ENCODE data around the gene C3orf52. TPM values are rescaled to one million over a fixed set of nuclear protein-coding genes. Genes with fewer than 3 reads are reported as not detected.
"Not testable (repeated sequence)": the region's sequence is repeated elsewhere in the genome, so short reads cannot be mapped to it uniquely, and the experiment has no call there.

Gene C3orf52, protein sequence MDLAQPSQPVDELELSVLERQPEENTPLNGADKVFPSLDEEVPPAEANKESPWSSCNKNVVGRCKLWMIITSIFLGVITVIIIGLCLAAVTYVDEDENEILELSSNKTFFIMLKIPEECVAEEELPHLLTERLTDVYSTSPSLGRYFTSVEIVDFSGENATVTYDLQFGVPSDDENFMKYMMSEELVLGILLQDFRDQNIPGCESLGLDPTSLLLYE
- 2.0 and 3.0 TPM in 2 replicates for total RNA-seq (2014; rRNA removed; shearing (Covaris generic))

DNA sequence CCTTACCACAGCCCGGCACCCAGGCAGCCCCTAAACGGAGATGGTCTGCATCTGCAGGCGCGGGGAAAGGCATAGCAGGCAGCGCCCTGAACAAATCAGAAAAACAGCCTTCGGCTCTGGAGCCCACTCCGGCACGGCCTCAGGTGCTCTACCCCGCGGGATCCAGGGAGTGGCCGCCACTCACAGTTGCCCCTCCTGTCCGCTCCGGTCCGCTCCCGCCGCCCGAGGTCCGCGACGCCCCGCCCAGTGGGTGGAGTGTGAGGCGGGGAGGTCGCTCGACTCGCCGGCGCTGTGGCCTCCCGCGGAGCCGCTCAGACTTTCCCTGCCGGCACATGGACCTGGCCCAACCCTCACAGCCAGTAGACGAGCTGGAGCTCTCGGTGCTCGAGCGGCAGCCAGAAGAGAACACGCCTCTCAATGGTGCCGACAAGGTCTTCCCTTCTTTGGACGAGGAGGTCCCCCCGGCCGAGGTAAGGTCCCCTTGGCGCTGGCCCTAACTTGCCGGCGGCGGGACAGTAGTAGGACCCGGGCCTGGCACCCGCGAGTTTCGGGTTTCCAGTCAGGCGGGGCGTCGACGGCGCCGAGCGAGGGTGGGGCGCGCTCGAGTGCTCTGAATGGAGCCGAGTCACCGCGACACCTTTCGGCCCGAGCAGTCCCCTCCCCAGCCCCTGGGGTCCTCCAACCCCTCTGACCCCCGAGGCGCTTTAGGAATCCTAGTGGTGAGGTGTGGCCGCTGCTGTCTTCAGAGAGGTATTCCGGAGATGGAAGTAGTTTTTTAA, at the start of gene C3orf52:
Gene C3orf52, plus strand, starts transcription at position 314 of the 779 bp plus-strand sequence. Its CDS starts 19 bp downstream, at position 333.
- DNase-seq (ENCODE audit: low spot score) = peak; percentile 77

DNA sequence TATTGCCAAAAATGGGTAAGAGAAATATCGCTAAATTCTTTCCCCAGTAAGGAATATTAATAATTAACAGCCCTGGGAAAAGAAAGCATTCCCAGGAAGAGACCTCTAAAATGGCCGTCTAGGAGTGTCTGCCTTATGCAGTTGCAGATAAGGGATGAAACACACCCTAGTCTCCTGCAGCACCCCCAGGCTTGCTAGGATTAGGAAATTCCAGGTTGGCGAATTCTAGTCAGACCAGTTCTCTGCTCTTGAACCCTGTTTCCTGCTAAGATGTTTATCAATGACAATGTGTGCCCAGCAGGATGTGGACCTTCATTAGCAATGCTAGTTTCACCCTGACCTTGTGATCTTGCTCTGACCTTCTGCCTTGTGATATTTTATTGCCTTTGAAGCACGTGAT, 49.0 kb upstream of the C3orf52 start:
- not testable (repeated sequence) for DNase-seq (ENCODE audit: low spot score)

DNA sequence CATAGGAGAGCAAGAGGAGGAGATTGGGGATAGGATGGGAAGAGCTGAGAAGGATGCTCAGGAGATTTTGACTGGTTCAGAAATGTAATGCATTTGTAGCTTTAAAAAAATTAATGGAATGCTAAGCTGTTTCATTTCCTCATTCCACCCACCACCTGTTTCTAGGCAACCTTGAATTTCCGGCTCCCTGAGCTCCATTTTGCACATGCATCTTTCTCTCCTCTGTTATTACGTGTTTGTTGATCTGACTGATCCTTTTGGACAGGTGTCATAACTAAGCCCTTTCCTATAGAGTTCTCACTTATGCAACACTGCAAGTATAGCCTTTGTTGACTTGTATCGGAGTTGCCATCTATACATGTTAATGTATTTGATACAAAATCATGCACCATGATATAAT, 47.3 kb upstream of the C3orf52 start:
- no peak for DNase-seq (ENCODE audit: low spot score)

DNA sequence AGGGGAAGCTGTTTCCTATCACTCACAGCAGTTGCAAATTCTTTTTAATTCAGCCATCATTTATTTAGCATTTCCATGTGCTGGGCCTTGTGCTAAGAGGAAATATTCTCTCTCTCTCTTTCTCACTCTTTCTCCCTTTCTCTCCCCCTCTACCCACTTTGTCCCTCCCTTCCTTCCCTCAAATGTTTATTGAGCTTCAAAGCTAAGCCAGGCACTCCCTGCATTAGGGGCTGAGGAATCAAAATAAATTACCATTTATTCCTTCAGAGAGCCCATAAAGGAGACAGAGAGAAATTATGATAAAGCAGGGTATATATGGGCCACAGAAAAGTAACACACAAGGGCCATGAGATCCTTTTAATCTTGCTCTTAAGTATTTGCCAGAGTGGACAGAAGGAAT, 44.9 kb upstream of the C3orf52 start:
- no peak for DNase-seq (ENCODE audit: low spot score)

DNA sequence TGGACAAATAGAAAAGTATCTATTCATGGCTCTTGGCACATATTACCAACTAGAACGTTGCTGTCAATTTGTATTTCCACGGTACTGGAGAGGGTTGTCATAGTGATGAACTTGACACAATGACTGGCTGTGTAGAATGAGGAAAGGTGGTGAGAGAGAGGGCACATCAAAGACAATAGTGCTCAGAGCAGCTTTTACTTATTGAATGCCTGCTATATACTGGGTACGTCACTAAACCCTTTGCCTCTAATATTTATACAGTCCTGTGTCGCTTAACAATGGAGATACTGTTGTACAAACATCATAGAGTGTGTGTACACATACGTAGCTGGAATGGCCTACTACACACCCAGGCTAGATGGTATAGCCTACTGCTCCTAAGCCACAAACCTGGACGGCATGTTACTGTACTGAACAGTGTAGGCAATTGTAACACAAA, 43.3 kb upstream of the C3orf52 start:
- DNase-seq (ENCODE audit: low spot score) = no peak

DNA sequence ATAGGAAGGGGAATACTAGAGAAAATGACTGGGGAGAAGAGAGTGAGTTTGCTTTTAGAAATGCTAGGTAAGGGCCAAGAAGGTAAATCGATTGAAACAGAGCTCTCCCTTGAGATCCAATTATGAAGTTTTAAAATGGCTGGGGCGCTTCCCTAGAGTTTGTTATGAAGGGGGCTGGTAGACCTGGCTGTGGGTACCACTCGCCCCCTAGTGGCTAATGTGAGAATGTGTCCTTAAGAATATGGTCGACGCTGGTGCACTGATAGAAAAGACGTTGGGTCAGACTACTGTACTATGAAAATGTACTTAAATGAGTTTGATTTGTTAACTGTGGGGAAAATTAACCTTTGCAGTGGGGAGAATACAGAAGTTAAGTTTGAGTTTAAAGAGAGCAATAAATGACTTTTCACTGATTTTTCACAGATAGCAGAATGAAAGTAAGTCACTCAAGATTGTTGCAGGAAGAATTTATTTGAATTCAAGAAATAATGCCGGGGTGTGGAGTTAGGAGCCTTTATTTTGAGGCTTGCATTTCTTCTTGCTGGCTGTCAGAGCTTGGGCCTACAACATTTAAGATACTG, 42.5 kb upstream of the C3orf52 start:
- DNase-seq (ENCODE audit: low spot score) = peak; percentile 75

DNA sequence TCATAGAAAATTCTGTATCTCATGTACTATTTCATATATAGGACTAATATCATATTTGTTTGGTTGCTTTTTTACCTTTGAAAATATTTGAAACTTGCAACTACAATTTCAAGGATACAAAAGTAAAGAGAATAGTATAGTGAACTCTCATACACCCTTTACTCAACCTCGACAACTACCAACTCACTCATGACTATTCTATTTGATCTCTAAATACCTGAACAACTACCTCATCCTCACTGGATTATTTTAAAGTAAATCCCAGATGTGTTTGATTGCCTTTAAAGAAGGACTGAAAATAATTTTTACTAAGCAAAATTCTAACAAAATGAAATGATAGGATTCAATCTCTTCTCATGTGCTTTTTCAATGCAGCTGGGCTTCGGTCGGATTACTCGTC, 39.6 kb upstream of the C3orf52 start:
- no peak for DNase-seq (ENCODE audit: low spot score)

DNA sequence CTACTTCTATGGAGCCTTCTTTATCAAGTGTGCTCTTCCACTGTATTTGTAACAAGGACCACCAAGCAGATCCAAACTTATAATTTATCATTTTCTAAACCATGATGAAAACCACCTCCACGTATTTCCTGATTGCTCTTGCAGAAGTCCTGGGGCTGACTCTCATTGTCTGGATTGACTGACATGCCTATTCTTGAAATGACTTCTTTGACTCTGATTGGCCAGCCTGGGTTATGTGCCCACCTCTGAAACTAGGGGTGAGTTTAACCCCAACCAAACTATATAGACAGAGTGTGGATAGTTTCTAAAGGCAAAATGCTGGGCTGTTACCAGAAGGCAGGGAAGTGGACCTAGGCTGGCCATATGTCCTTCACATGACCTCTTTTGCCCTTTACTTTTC, 38.9 kb upstream of the C3orf52 start:
- DNase-seq (ENCODE audit: low spot score) = no peak

DNA sequence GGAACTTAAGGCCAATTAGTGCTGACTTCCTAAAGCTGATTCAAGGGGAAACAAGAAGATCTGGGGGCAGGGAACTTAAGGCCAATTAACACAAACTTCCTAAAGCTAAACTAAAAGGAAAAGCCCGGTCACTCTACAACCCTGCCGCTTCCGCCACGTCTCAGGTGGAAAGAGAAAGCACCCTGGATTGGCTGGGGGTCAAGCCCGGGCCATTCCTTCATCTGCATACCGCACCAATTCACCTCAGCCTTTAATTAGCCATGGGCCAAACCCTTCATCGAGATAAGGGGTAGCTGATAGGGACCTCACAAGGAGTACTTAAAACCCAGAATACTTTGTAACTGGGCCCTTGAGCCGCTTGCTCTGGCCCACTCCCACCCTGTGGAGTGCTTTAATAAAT, 37.3 kb upstream of the C3orf52 start:
- no peak for DNase-seq (ENCODE audit: low spot score)

DNA sequence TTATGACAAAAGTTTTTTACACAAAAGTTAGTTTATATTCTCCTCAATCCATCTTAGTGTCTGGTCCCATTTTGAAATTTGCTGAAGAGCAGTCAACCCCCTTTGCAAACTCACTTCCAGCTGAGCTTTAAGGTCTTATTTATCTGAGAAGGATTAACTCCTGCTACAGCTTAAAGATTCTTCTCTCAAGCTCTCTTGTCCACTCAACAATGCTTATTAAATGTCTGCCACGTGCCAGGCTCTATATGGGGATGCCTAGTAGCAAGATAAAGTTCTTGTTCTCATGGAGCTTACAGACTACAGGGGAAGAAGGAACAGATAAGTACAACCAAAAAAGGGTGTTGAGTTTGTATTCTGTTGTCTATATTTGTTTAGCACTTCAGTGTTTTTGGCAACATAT, 33.0 kb upstream of the C3orf52 start:
- no peak for DNase-seq (ENCODE audit: low spot score)

DNA sequence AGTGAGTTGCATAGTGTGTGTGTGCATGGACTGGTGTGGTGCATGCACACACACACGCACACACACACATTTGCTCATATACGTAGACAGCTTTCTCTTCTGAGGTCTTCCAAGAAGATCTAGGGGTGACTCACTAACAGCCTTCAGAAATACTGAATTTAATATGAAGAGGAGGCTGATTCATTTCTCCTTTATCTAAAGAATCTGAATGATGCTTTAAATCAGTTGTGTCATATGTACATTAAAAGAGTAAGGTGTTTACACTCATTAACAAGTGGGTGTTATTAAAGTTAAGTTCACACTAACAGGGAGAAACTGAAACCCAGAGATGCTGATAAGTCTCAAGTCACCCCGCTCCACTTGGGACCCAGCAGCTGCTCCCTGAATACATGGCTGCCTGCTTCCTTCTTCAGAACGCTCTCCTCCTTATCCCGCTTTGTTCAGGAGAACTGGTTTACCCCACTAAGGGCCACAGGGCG, 29.7 kb upstream of the C3orf52 start:
- no peak for DNase-seq (ENCODE audit: low spot score)

DNA sequence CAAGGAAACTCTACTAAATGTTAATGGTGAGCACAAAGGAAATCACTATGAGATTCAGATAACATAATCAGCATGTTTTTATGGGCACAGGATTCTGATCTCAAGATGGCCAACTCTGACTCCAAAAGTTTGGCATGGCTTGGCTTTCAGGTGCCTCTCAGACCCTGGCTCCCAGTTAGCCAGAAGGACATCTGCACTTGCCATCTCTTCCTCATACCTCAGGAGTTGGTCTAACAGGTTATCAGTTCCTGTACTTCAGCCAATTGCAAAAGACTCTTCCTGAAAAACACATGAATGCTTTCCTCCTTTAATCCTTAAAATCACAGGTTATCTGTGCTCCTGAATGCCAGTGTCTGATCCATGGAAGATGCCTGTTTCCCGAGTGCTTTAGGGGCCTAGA, 26.7 kb upstream of the C3orf52 start:
- DNase-seq (ENCODE audit: low spot score) = no peak

DNA sequence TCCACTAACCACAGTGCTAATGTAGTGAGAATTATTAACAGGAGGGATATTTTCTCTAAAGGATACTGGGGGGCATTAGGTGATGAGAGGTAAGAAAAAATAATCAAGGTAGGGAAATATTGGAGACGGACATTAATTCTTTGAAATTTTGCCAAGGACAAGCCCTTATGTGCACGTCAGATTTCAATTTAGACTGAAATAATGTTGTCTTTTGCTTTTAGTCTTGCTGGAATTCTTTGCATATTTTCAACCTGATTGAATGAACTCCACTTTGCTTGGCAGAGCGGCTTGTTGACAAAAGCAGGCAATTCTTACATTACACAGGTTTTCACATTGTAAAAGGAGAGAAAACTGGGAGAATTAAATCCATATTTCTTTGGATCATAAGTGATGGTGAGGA, 25.0 kb upstream of the C3orf52 start:
- DNase-seq (ENCODE audit: low spot score) = no peak

DNA sequence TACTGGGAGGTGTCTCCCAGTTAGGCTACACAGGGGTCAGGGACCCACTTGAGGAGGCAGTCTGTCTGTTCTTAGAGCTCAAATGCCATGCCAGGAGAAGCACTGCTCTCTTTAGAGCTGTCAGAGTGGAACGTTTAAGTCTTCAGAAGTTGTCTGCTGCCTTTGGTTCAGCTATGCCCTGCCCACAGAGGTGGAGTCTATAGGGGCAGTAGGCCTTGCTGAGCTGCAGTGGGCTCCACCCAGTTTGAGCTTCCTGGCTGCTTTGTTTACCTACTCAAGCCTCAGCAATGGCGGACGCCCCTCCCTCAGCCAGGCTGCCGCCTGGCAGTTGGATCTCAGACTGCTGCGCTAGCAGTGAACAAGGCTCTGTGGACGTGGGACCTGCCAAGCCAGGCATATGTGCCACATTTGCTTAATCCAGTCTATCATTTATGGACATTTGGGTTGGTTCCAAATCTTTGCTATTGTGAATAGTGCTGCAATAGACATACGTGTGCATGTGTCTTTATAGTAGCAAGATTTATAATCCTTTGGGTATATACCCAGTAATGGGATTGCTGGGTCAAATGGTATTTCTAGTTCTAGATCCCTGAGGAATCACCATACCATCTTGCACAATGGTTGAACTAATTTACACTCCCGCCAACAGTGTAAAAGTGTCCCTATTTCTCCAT, 13.7 kb upstream of the C3orf52 start:
- DNase-seq (ENCODE audit: low spot score) = not testable (repeated sequence)

DNA sequence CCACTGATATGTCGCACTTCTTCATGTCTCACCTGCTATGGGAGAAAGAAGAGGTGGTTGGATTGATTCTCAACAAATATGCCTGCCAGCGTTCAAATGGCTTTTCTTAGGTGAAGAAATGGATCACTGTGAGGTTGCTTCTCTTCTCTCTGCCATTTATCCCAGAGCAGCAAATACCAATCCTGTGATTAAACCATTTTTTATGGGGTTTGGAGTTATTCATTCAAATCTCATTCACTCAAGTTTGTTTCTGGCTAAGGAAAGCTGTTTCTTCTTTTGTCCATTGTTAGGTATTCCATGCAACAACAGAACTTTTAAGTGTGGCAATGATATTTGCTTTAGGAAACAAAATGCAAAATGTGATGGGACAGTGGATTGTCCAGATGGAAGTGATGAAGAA, 12.2 kb upstream of the C3orf52 start:
- DNase-seq (ENCODE audit: low spot score) = no peak

DNA sequence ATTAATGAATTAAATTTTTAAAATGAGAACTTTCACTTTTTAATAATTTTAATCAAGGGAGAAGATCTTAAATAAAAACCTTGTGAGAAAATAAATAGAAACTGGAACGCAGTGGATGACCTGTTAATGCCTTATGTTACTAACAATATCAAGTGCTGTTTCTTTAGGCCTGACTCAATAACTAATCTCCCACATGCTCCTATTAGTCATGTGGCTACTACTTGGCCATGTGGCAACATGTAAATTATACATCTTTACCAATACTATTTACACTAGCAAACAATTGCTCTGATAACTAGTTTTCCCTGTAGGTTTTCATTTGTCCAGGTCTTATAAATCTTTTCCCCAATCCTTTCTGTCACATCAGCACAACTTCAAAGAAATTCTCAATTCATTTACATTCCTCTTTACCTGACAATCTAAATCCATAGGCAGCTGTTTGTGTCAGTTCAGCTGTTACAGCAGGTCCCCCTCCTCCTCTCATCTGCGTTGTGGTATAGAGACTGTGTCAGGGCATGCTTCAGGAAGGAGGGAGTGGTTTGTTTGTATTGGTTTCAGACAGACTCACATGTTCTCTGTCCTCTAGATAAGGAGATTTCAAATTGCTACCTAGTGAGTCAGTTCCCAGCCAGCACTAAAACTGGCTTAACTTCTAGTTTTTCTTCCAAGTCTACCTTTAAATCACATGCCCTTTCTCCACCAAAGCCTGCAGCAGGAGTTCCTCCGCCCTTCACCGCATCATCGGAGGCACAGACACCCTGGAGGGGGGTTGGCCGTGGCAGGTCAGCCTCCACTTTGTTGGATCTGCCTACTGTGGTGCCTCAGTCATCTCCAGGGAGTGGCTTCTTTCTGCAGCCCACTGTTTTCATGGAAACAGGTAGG, 11.3 kb upstream of the C3orf52 start:
- DNase-seq (ENCODE audit: low spot score) = peak; percentile 83

DNA sequence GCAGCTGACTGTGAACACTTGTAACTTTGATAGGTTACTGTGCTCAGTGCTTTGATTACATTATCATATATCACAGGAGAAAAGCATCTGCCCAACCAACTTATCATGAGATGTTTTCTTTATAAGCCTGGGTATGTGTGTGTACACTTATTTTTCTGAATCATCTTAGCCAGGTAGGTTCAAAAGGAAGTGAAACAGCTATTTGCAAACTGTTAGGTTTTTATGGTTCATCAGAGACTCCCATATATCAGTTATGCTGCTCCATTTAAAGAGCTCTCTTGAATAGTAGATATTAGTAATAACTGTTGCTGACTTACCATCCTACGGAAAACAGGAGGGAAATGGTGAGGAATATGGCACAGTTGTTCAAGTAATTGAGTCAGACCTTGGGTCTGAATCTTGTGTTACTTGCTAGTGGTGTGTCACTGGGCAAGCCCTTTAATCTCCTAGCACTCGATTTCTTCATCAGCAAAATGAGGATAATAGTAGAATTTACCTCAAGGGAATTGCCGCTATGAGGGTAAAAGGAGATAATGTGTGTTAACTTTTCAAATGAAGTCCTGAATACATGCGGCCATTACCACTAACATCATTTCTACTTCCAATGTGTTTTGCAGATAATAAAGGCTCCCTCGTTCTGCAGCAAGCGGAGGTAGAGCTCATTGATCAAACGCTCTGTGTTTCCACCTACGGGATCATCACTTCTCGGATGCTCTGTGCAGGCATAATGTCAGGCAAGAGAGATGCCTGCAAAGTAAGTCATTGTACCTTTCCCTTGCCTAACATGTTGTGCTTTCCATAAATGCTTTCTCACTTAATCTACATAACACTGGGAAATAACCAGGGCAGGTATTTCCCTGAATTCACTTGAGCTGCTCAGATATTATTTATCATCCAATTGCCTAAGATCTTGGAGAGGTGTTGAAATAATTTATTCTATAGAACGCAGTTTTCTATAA, 7.8 kb upstream of the C3orf52 start:
- no peak for DNase-seq (ENCODE audit: low spot score)

DNA sequence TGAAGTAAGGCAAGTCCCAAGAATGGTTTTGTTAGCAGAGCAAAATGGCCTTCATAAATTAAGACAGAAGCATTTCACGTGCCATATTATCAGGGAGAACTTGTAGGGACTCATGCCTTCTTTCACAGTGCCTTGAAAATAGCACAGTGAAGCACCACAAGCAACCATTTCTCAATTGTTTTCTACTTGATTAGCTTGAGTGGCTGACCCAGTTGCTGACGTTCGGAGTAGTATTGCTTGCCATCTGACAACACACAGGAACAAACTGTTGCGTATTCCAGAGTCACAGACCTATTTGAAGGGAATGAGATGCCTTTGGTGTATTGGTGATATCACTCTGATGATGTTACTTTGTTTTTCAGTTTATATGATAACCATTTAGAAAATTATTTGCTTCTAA, 3.0 kb upstream of the C3orf52 start:
- DNase-seq (ENCODE audit: low spot score) = no peak

DNA sequence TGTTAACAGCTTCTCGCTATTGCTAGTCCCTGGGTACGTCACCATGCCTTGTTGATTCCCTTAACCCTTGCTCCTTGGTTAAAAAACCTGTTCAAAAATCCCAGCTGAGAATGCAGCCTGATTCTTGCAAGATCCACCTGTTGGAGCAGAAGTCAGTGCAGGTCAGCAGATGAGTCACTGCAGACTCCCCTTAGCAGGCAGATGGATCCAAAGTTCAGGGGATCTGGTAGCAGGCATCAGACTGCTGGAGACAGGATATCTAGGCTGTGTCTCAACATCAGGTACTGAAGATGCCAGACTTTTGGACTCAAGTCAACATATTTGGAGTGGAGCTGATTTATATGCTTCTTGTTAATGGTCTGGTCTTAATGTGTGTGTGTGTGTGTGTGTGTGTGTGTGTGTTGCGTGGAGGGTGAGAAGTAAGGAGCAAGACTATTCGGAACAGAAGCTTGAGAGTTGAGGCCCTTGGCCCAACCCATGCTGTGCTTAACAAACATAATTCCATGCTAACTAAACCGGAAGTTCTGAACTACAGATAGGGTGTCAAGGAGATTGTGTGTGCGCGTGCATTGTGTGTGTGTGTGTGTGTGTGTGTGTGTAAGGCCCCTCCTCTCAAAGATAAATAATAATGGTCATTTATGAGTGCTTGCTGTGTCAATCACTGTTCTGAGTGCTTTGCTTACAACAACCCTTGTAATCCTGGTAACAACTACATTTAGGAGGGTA, 1.0 kb upstream of the C3orf52 start:
- DNase-seq (ENCODE audit: low spot score) = no peak

DNA sequence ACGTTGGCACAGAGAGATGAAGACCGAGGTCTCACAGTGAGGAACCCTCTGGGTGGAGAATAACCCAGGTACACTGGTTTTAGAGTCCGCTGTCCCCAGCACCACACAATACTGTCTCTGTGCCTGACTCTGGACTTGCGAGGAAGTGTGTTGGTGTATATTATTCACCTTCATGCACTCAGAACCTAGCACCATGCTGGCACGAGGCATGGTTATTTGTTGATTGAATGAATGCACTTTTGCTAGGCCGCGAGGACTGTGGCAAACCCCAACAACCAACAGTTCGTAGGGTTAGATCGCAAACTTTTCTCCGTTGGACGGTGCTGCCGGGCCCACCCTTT, 484 bp upstream of the C3orf52 start:
- DNase-seq (ENCODE audit: low spot score) = no peak
